H1 (cell line): Measurements from ENCODE around the gene OR5D13. TPM values are rescaled to one million over a fixed set of nuclear protein-coding genes. Genes with fewer than 3 reads are reported as not detected.

Source experiments
- CTCF ChIA-PET: fragments of 300-600 bp; sonication (Branson Sonifier 250); formaldehyde crosslinking; loops from one replicate; lab custom pipeline; 2021; ENCODE audit not compliant: partially characterized antibody; lab: Charles Lee
- POLR2A ChIA-PET: fragments of 300-600 bp; sonication (Branson Sonifier 250); formaldehyde crosslinking; loops from one replicate; lab custom pipeline; 2021; ENCODE audit warnings: inconsistent platforms; ENCODE audit not compliant: partially characterized antibody; lab: Charles Lee
- DNase-seq, 2 experiments: peaks; one replicate each; pipeline versions ENCODE4 v3.0.0 to v3.0.0-alpha.2; 2010 to 2022; ENCODE audit warnings: low spot score in 2 of 2, low read depth in 1 of 2, mixed read lengths in 1 of 2
- FAIRE-seq: peaks from 2 replicates; lab custom pipeline; 2011; peaks lifted over from hg19 to GRCh38; lab: Jason Lieb, UNC
- H2AFZ ChIP-seq: 2 replicates; pipeline ENCODE4 v1.8.1; 2012; ENCODE audit warnings: low read length, inconsistent platforms
- H2AK5ac ChIP-seq: 2 replicates; pipeline ENCODE4 v1.6.1; 2013; ENCODE audit warnings: low read depth, low read length
- H2BK120ac ChIP-seq: replicated peaks from 2 replicates; pipeline ENCODE3; 2013; ENCODE audit warnings: low read depth, low read length, inconsistent platforms
- H2BK12ac ChIP-seq: 2 replicates; pipeline ENCODE4 v1.6.1; 2013; ENCODE audit warnings: low read depth, low read length
- H2BK15ac ChIP-seq: 2 replicates; pipeline ENCODE4 v1.6.1; 2013; ENCODE audit warnings: low read length
- H2BK20ac ChIP-seq: 2 replicates; pipeline ENCODE4 v1.6.1; 2013; ENCODE audit warnings: low read length
- H2BK5ac ChIP-seq: 2 replicates; pipeline ENCODE4 v1.6.1; 2013; ENCODE audit warnings: low read depth, low read length
- H3K14ac ChIP-seq: 2 replicates; pipeline ENCODE4 v1.6.1; 2013; ENCODE audit warnings: inconsistent platforms; ENCODE audit not compliant: insufficient read length
- H3K18ac ChIP-seq: 2 replicates; pipeline ENCODE4 v1.6.1; 2013; ENCODE audit warnings: low read length; ENCODE audit errors: extremely low read depth
- H3K23ac ChIP-seq: 2 replicates; pipeline ENCODE4 v1.6.1; 2013; ENCODE audit warnings: inconsistent platforms; ENCODE audit not compliant: insufficient read length
- H3K23me2 ChIP-seq: 2 replicates; pipeline ENCODE4 v1.6.1; 2013; ENCODE audit warnings: low read depth, low read length
- H3K27ac ChIP-seq: 2 replicates; pipeline ENCODE4 v1.6.1; 2011; ENCODE audit warnings: low read depth, low read length, inconsistent platforms
- H3K27me3 ChIP-seq, 4 experiments: replicated peaks in 1 of 4; 1 replicate in 1 of 4; 2 replicates in 3 of 4; pipeline versions ENCODE4 v1.6.1 to v1.8.1; 2011 to 2013; ENCODE audit warnings: low read length in 3 of 4, mild to moderate bottlenecking in 3 of 4, inconsistent platforms in 2 of 4, mixed read lengths in 2 of 4, moderate library complexity in 1 of 4; ENCODE audit not compliant: control insufficient read depth in 3 of 4, insufficient read depth in 3 of 4; ENCODE audit errors: extremely low read depth in 1 of 4
- H3K36me3 ChIP-seq, 4 experiments: 2 replicates each; pipeline versions ENCODE4 v1.6.1 to v1.8.1; 2011 to 2013; ENCODE audit warnings: mild to moderate bottlenecking in 4 of 4, low read length in 3 of 4, moderate library complexity in 2 of 4, control low read depth in 1 of 4, inconsistent platforms in 1 of 4; ENCODE audit not compliant: insufficient read depth in 4 of 4, control insufficient read depth in 2 of 4
- H3K4ac ChIP-seq: replicated peaks from 2 replicates; pipeline ENCODE3; 2013; ENCODE audit warnings: low read length, low read depth, mixed read lengths, inconsistent platforms; ENCODE audit not compliant: insufficient read length
- H3K4me1 ChIP-seq, 4 experiments: replicated peaks in 1 of 4; 1 replicate in 1 of 4; 2 replicates in 3 of 4; pipeline versions ENCODE4 v1.6.1 to v1.8.1; 2011 to 2013; ENCODE audit warnings: low read length in 3 of 4, inconsistent platforms in 2 of 4, mixed read lengths in 1 of 4; ENCODE audit not compliant: insufficient read depth in 4 of 4, control insufficient read depth in 3 of 4
- H3K4me2 ChIP-seq, 2 experiments: 2 replicates each; pipeline versions ENCODE4 v1.6.1 to v1.8.1; 2011 to 2013; ENCODE audit warnings: low read depth in 2 of 2, low read length in 2 of 2, control low read depth in 1 of 2, inconsistent platforms in 1 of 2, mild to moderate bottlenecking in 1 of 2; ENCODE audit not compliant: insufficient read depth in 1 of 2
- H3K4me3 ChIP-seq, 4 experiments: fragments of 200-600, 300-600 bp in 1 of 4; sonication (generic), shearing (Covaris generic), sonication (Bioruptor Twin) in 1 of 4; 2 replicates each; pipeline versions ENCODE4 v1.5.1 to v1.8.1; 2011 to 2016; ENCODE audit warnings: low read length in 4 of 4, low read depth in 3 of 4, control low read depth in 2 of 4, inconsistent platforms in 2 of 4, mild to moderate bottlenecking in 2 of 4, mixed read lengths in 1 of 4, moderate library complexity in 1 of 4; ENCODE audit not compliant: insufficient read depth in 2 of 4; ENCODE audit errors: extremely low read depth in 1 of 4
- H3K56ac ChIP-seq: replicated peaks from 2 replicates; pipeline ENCODE3; 2013; ENCODE audit warnings: low read depth, mild to moderate bottlenecking, mixed read lengths, low read length, inconsistent platforms; ENCODE audit not compliant: insufficient read length
- H3K79me1 ChIP-seq: 2 replicates; pipeline ENCODE4 v1.6.1; 2013; ENCODE audit warnings: low read depth, low read length, control low read depth
- H3K79me2 ChIP-seq, 2 experiments: 2 replicates each; pipeline versions ENCODE4 v1.6.1 to v1.8.1; 2012 to 2013; ENCODE audit warnings: low read length in 2 of 2, mild to moderate bottlenecking in 2 of 2, inconsistent platforms in 1 of 2; ENCODE audit not compliant: insufficient read depth in 2 of 2, control insufficient read depth in 1 of 2
- H3K9ac ChIP-seq, 4 experiments: replicated peaks in 1 of 4; 1 replicate in 1 of 4; 2 replicates in 3 of 4; pipeline versions ENCODE4 v1.6.1 to v1.8.1; 2011 to 2013; ENCODE audit warnings: low read depth in 3 of 4, low read length in 3 of 4, control low read depth in 2 of 4, mild to moderate bottlenecking in 2 of 4, moderate library complexity in 2 of 4, inconsistent platforms in 1 of 4; ENCODE audit errors: extremely low read depth in 1 of 4
- H3K9me3 ChIP-seq, 2 experiments: 2 replicates each; pipeline versions ENCODE4 v1.6.1 to v1.8.1; 2012 to 2013; ENCODE audit warnings: mild to moderate bottlenecking in 2 of 2, moderate library complexity in 2 of 2, control low read depth in 1 of 2, inconsistent platforms in 1 of 2, low read depth in 1 of 2, low read length in 1 of 2, mixed read lengths in 1 of 2; ENCODE audit not compliant: insufficient read depth in 2 of 2
- H4K20me1 ChIP-seq, 2 experiments: replicated peaks in 1 of 2; 2 replicates each; pipeline versions ENCODE3 to v1.8.1; 2011 to 2013; ENCODE audit warnings: inconsistent platforms in 2 of 2, low read length in 2 of 2, mild to moderate bottlenecking in 1 of 2; ENCODE audit not compliant: insufficient read depth in 2 of 2, control insufficient read depth in 1 of 2
- H4K5ac ChIP-seq: 2 replicates; pipeline ENCODE4 v1.6.1; 2013; ENCODE audit warnings: low read length, low read depth, mixed read lengths, inconsistent platforms; ENCODE audit not compliant: insufficient read length
- H4K8ac ChIP-seq: 2 replicates; pipeline ENCODE4 v1.8.0; 2013; ENCODE audit warnings: mild to moderate bottlenecking, moderate library complexity, low read length, inconsistent platforms; ENCODE audit not compliant: insufficient read depth; ENCODE audit errors: extremely low read depth
- H4K91ac ChIP-seq: replicated peaks from 2 replicates; pipeline ENCODE3; 2013; ENCODE audit warnings: low read length, mixed read lengths, inconsistent platforms; ENCODE audit not compliant: insufficient read length
- ATF3 ChIP-seq: IDR thresholded peaks from 2 replicates; pipeline ENCODE4 v1.6.1; 2011; ENCODE audit warnings: low read depth, mild to moderate bottlenecking, low read length; ENCODE audit not compliant: insufficient read depth
- BCL11A ChIP-seq, 2 experiments: IDR thresholded peaks; one replicate each; pipeline ENCODE4 v1.6.1; 2011; ENCODE audit warnings: low read depth in 2 of 2, low read length in 2 of 2, mild to moderate bottlenecking in 2 of 2
- CBX5 ChIP-seq: fragments of 300-800, 300-1000 bp; sonication (generic); IDR thresholded peaks from 2 replicates; pipeline ENCODE4 v1.7.1; 2016; ENCODE audit warnings: antibody characterized with exemption, low read length, low read depth
- CHD1 ChIP-seq: IDR thresholded peaks from 2 replicates; pipeline ENCODE4 v1.6.1; 2012; ENCODE audit warnings: low read depth, low read length, improper control_type of control experiment
- FOSL1 ChIP-seq: IDR thresholded peaks from 2 replicates; pipeline ENCODE4 v1.6.1; 2011; ENCODE audit warnings: mild to moderate bottlenecking, low read depth, low read length, moderate library complexity; ENCODE audit not compliant: insufficient read depth
- HDAC2 ChIP-seq, 2 experiments: fragments of 300-600 bp in 1 of 2; sonication (generic) in 1 of 2; IDR thresholded peaks; 2 replicates each; pipeline ENCODE4 v1.6.1; 2011 to 2012; ENCODE audit warnings: low read depth in 2 of 2, low read length in 2 of 2, mild to moderate bottlenecking in 2 of 2, moderate library complexity in 2 of 2, borderline replicate concordance in 1 of 2, inconsistent platforms in 1 of 2
- MAFK ChIP-seq: IDR thresholded peaks from 2 replicates; pipeline ENCODE4 v1.6.1; 2012; ENCODE audit warnings: low read depth, mild to moderate bottlenecking, improper control_type of control experiment, low read length
- MAX ChIP-seq: IDR thresholded peaks from 2 replicates; pipeline ENCODE4 v1.6.1; 2012; ENCODE audit warnings: inconsistent platforms
- POLR2A ChIP-seq, 2 experiments: IDR thresholded peaks; 1 replicate in 1 of 2; 2 replicates in 1 of 2; pipeline ENCODE4 v1.6.1; 2011; ENCODE audit warnings: low read depth in 2 of 2, low read length in 2 of 2, mild to moderate bottlenecking in 2 of 2; ENCODE audit errors: control extremely low read depth in 1 of 2
- TAF1 ChIP-seq: IDR thresholded peaks from 2 replicates; pipeline ENCODE4 v1.6.1; 2011; ENCODE audit warnings: mild to moderate bottlenecking, low read depth, low read length
- TEAD4 ChIP-seq: IDR thresholded peaks from 2 replicates; pipeline ENCODE4 v1.6.1; 2012; ENCODE audit warnings: low read depth, low read length, inconsistent platforms, mixed read lengths
- YY1 ChIP-seq: IDR thresholded peaks from 2 replicates; pipeline ENCODE4 v1.6.1; 2011; ENCODE audit warnings: low read depth, mild to moderate bottlenecking, low read length
- WGBS, 2 experiments: shearing (Covaris generic) in 1 of 2; methylation state at CpG; one replicate each; pipeline versions ENCODE4 v1.1.6 to v1.1.7; 2013 to 2015; ENCODE audit warnings: low lambda C conversion rate in 2 of 2, mixed read lengths in 2 of 2, inconsistent platforms in 1 of 2, low coverage in 1 of 2, missing lambda C conversion rate in 1 of 2; ENCODE audit not compliant: insufficient replicate concordance in 2 of 2, insufficient coverage in 1 of 2, insufficient read length in 1 of 2; ENCODE audit errors: extremely low coverage in 1 of 2, missing lambda C conversion rate in 1 of 2; 5-methylcytosine and 5-hydroxymethylcytosine counted together
- polyA plus RNA-seq, 7 experiments: library from polyadenylated mRNA; depleted of rRNA in 3 of 7; stranded (reverse) in 5 of 7; unstranded in 2 of 7; fragments of >200 nt in 5 of 7; fragments of 200-250 nt in 2 of 7; gene quantifications; 1 replicate in 5 of 7; 2 replicates in 1 of 7; 4 replicates in 1 of 7; pipeline versions ENCODE4 v1.2.1 to v1.2.3, GENCODE V29; 2011 to 2013; ENCODE audit warnings: missing spikeins in 2 of 7, mixed read lengths in 2 of 7
- total RNA-seq: library from RNA; stranded (reverse); fragmentation: NEBNext Ultra II Directional; extraction: Animal tissue kit (Norgen Biotek cat#: 25700); gene quantifications from 2 replicates; pipeline ENCODE4 v1.2.1, GENCODE V29; 2021

OR5D13 gene
- total and polyA plus RNA-seq, 2 of the 8 experiments (the other 6 are each of a cell fraction or from before 2014, with no cell fraction given): not detected

GRCh38 chr11:55791606-55792005 is 18.4 kb downstream of the OR5D13 start:
- Histone ChIP-seq H3K4me1 (no peaks in the 10 kb centered on the region), H4K20me1 (no peaks in the 10 kb centered on the region), H4K8ac (no peak overlapping the region), H3K36me3 (no peaks in the 10 kb centered on the region), H4K5ac (no peak overlapping the region), H3K79me1 (no peaks in the 10 kb centered on the region), H2BK5ac (no peak overlapping the region), H3K56ac (no peak overlapping the region), H3K79me2 (no peaks in the 10 kb centered on the region), H2BK20ac (no peak overlapping the region)
- 96% methylated on average over 1 of the region's 1 CpG; no CpG with 5 or more reads in 1 of the 2 experiments for WGBS, 2 experiments
- no peak for TF ChIP-seq MAFK
- TF ChIP-seq HDAC2 (IDR thresholded peaks at IDR 0.05; ENCODE audit: borderline replicate concordance in 1 of 2, low read depth in 2 of 2, low read length in 2 of 2): no peak
- TF ChIP-seq CHD1: no peak
- TF ChIP-seq ATF3: no peak
- no peak for TF ChIP-seq FOSL1
- TF ChIP-seq TEAD4: no peak
- no peak for TF ChIP-seq CBX5
- no peak for TF ChIP-seq YY1
- TF ChIP-seq TAF1: no peak
- no peak for TF ChIP-seq BCL11A (IDR thresholded peaks at IDR 0.05; ENCODE audit: low read depth in 2 of 2, low read length in 2 of 2)
- TF ChIP-seq MAX: no peak
- TF ChIP-seq POLR2A (IDR thresholded peaks at IDR 0.05; ENCODE audit: control extremely low read depth in 1 of 2, low read depth in 2 of 2, low read length in 2 of 2): no peak
- TF ChIP-seq, all 59 proteins: peak for 0
- no peak overlapping the region for H3K23ac ChIP-seq
- no peak overlapping the region for H3K18ac ChIP-seq
- no peaks in the 10 kb centered on the region for H3K23me2 ChIP-seq
- ChIA-PET CTCF (no interaction called here), POLR2A (no interaction called here)
- no peak overlapping the region for H2BK15ac ChIP-seq
- H3K27me3 ChIP-seq: no peaks in the 10 kb centered on the region
- no peak for FAIRE-seq
- H2BK120ac ChIP-seq: no peak overlapping the region
- H4K91ac ChIP-seq: no peak overlapping the region
- H2BK12ac ChIP-seq: no peak overlapping the region
- no peak overlapping the region for H3K4me3 ChIP-seq
- no peak overlapping the region for H3K14ac ChIP-seq
- H3K27ac ChIP-seq: no peak overlapping the region
- H2AFZ ChIP-seq: no peak overlapping the region
- H3K4me2 ChIP-seq: no peak overlapping the region
- DNase-seq: no peak
- no peak overlapping the region for H3K9ac ChIP-seq
- H2AK5ac ChIP-seq: no peak overlapping the region
- H3K9me3 ChIP-seq: peaks cover 67 to 72% of the 10 kb centered on the region in 2 experiments
- H3K4ac ChIP-seq: no peak overlapping the region
